Gastroesophageal sphincter (tissue), 3 donors: ENCODE results near the gene HHAT.

ENCODE experiments used
- CTCF ChIP-seq, 4 experiments: fragments of 200-600 bp in 2 of 4; fragments of 450-650 bp in 2 of 4; sonication (generic) in 1 of 4; IDR thresholded peaks; one replicate each; pipeline ENCODE4 v1.5.1; 2017 to 2019; ENCODE audit warnings: antibody characterized with exemption in 4 of 4, mild to moderate bottlenecking in 2 of 4, moderate library complexity in 2 of 4
- POLR2A ChIP-seq, 2 donors: fragments of 450-650 bp; IDR thresholded peaks; one replicate each; pipeline ENCODE4 v1.6.1; 2017; ENCODE audit warnings: antibody characterized with exemption in 2 of 2, mild to moderate bottlenecking in 2 of 2, moderate library complexity in 1 of 2

GRCh38 chr1:210299501-210299900 is 29.2 kb upstream of the HHAT start:
- no peak for TF ChIP-seq CTCF (IDR thresholded peaks at IDR 0.05)
- no peak for TF ChIP-seq POLR2A (IDR thresholded peaks at IDR 0.05)
